RPMI7951 (cell line): ENCODE data around the gene MYLK. TPM values are rescaled to one million over a fixed set of nuclear protein-coding genes. Genes with fewer than 3 reads are reported as not detected.

Experiments used
- DNase-seq: peaks from one replicate; pipeline ENCODE4 v3.0.0-alpha.2; 2012; ENCODE audit warnings: low read depth
- total RNA-seq: library from RNA; depleted of rRNA; stranded (reverse); fragments of >200 nt; shearing (Covaris generic); gene quantifications from 2 replicates; pipeline ENCODE4 v1.2.3, GENCODE V29; 2014

The MYLK gene
- total RNA-seq, 1 experiment from 2014 or later = 103 TPM

DNA sequence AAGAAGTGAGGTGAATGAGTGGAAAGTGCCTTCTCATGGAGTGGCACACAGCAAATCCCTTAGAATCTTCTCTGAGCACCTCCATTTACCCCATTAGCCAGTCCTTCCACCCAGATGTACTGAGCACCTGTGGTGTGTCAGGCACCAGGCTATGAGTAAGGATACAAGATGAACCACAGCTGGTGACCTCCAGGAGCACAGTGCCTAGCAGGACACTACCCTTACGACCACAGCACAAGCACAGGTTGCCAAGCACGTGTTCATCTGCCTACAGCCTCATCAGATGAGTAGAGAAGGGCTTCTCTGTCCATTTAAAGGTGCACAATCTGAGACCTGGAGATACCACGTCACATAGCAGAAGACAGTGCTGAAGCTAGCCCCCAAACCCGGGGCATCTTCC is 6.2 kb downstream of the MYLK start:
- DNase-seq = no peak

DNA sequence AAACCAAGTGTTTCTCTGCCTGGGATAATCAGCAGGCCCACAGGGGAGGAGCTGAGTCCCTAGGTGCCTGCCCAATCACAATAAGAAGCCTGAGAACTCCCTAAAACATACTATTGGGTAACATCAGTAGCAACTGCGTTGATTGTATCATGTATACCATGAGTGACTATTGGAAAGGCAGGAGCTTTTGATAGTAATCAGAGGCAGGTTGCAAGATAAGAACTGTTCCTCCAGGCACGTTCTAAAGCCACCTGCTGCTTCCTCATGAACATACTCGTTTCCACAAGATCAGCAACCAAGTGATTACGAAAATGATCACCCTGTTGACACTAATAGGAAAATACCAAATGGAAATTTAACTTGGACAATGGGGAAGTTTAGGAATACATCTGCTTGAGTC is 6.7 kb downstream of the MYLK start:
- DNase-seq = no peak

DNA sequence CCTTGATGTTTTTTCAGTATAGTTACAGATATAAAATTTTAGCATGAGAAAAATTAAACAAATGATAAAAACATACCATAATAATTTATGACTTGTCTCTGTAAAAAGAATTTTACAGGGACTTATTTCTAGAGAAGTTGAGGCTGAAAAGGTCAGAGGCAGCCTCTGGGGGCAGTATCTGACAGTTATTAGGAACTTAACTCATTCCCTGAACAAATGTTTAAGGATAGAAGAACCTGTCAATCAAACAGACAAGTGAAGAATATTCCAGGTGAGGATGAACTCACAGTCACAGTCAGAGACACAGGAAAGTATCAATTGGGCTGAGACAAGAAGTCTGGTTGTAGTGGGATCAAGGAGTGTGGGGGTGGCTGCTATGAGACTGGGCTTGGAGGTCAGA is 7.3 kb downstream of the MYLK start:
- no peak for DNase-seq

DNA sequence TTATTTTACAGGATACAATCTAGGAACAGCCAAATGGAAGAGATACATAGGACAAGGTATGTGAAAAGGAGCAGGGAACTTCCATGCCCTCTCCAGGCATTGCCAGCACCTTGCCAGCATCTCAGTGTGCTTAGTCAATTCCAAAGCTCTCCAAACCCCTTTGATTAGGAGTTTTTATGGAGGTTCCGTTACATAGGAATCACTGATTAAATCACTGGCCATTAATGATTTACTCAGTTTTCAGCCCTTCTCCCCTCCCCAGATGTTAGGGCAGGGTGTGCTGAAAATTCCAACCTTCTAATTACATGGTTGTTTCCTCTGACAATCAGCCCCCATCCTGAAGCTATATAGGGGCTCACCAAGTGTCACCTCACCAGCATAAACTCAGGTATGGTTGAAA is 11.5 kb downstream of the MYLK start:
- DNase-seq = no peak

DNA sequence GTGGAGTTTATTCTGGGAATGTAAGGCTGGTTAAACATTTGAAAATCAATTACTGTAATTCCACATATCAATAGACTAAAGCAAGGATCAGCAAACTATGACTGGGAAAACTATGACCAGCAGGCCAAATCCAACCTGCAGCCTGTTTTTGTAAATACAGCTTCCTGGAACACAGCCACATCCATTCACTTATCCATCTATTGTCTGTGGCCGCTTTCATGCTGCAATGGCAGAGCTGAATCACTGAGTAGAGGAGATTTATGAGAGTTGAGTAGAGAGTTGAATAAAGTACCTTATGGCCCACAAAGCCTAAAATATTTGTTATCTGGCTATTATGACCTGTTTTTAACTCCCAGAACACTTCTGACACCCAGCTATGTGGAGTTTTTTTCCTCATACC is 12.2 kb downstream of the MYLK start:
- peak; percentile 83 for DNase-seq

DNA sequence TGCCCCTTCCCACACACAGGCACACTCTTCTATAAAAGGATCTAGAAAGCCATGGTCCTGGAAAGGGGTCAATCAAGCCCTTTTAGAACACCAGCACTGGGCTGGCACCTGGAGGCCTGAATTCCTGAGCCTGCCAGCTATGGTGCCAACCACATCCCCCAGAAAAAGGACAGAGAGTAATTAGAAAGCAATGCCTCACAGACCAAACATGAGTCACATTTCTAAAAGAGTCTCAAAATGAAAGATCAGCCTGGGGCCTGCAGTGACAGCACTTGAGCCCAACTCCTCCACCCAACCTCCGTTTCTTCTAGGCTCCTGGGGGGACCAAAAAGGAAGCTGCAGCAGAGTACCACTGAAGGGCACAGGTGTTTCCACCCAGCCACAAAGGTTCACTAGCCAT is 14.1 kb downstream of the MYLK start:
- peak; percentile 93 for DNase-seq

DNA sequence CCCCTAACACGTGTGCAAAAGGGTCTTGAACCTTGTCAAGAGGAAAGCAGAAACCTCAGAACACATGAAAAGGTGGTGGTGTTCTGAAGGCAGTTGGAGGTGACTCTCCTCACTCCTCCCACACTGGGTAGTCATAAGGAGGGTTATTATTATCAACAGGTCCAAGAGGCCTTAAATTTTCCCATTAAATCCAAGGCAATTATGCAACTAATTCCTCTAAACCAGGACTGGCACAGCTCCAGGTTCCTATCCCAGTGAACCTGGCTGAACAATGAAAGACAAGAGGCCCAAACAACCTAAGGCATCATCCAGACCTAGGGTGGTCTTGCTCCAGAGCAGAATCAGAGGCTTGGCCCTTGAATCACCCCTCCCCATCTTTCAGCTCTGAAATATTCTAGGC is 15.0 kb downstream of the MYLK start:
- DNase-seq = peak; percentile 30

DNA sequence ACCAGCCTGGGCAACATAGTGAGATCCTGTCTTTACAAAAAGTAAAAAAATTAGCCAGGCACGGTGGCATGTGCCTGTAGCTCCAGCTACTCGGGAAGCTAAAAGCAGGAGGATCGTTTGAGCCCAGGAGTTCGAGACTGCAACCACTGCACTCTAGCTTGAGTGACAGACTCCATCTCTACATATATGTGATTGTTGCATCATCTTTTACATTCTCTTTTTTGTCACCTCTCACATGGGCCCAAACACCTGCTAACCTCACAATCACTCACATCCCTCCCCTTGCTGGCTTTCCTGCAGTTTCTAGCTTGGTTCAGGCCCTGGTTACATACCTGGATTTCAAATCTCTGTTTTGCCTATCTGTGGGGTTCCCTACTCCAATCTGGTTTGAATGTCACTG is 19.4 kb downstream of the MYLK start:
- DNase-seq = no peak

DNA sequence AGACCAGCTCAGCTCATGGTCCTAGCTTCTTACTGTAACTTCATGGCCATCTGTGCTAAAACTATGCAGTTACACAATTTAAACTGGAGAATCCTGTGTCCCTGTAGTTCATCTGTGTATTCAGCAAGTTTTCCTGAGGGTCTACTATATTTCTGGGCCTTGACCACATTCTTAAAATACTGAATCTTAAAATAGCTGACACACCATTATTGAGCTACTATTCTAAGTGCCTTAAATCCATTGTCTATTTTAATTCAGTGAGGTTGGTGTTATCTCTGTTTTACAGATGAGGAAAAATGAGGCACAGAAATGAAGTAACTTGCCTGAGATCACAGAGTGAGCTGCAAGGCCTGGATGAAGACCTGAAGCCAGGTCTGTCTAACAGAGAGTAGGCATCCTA is 22.0 kb downstream of the MYLK start:
- no peak for DNase-seq

DNA sequence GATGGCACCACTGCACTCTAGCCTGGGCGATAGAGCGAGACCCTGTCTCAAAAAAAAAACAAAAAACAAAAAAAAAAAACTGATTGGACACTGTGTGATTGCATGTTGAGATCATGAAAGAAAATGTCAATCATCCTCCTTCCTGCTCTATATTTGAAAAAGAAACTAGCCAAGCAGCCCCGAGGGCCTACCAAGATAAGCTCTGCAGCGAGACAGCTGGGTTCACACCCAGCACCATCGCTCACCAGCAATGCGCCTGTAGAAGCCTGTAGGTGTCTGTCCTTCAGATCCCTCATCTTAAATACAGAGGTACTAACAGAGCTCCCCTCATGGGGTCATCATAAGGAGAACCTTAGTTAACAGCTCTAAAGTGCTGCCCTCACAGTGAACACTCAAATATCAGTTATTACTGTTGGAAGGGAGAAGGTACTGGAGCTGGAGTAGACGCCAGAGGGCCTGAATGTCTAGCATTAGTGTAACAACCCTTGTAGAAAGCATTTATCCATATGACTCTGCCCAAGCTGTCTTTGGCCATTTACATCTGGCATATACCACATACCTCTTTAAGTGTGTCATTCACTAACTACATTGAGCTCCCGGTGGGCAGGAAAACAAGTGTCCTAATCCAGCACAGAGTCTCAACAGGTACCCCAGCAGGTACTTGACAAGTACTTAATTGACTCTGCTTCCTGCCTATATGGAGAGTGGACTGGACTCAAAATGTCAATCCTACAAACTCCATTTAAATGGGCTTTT is 22.9 kb downstream of the MYLK start:
- DNase-seq = peak; percentile 61

DNA sequence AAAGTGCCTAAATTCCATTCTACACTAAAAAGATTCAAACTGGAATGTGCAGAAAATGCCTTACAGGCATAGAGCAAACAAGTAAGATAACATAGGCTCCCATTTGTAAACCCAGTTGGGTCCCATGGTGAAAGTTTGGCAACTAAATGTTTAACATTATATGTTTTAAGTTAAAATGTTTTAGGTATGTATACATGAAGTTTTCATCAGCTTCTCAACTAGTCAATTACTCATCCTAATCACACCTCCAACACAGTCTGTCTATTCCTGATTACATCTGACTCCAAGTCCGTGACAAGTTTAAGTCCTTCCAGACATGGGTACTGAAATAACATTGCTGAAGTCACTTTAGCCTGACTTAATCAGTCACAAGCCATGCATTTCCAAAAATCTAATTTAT is 25.0 kb downstream of the MYLK start:
- DNase-seq = peak; percentile 50

DNA sequence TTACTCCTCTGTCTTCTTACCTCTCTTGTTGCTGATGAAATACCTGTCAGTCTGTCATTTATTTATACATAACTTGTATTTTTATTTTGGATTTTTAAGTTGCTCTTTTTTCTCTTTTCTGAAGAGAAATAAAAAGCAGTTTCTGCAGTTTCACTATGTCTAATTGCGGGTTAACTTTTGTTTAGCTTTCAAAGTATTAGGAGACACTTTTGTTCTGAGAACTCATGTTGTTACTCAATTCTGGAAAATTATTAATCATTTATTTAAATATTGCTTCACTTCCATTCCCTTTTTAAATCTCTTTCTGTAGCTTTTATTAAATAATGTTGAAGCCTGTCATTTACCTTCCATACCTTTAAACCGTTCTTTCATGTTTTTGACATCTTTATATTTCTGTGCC is 29.2 kb downstream of the MYLK start:
- DNase-seq = no peak

DNA sequence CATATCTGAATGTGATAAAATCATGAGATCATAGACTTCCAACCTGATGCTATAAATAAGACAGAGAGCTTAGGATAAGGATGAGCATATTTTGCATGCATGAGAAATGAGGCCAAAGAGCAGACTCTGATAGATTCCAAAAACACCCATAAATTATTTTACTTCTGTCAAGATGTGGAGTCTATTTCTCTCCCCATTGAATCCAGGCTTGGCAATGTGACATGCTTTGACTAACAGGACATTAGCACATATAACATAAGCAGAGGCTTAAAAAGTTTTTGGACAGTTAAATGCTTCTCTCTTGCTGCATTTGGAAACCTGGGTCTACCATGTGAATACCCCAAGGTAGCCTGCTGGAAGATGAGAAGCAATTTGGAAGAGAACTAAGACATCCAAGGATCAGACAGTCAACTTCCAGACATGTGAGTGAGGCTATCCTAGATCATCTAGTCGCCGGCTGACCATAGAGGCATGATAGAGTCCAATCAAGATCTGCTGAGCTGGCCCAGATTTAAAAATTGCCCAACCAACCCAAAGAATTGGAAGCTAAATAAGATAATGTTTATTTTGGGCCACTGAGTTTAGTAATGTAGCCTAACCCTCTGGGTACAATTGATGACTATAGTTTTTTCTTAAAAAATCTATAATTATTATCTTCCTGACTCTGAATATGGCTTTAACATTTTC is 30.3 kb downstream of the MYLK start:
- no peak for DNase-seq

DNA sequence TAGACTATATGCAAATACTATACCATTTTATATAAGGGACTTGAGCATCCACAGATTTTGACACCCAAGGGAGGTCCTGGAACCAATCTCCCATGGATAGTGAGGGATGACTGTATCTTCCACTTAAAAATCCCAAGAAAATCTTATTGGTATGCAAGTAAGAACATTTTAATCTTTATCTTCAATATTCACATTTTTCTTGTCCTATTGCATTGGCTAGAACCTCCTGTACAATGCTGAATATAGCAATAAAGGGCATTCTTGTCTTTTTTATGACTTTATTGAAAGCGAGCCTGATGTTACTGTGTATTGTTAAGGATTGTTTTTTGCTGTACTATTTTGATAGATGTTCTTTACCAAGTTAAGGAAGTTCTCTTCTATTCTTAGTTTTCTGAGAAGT is 36.9 kb downstream of the MYLK start:
- no peak for DNase-seq

DNA sequence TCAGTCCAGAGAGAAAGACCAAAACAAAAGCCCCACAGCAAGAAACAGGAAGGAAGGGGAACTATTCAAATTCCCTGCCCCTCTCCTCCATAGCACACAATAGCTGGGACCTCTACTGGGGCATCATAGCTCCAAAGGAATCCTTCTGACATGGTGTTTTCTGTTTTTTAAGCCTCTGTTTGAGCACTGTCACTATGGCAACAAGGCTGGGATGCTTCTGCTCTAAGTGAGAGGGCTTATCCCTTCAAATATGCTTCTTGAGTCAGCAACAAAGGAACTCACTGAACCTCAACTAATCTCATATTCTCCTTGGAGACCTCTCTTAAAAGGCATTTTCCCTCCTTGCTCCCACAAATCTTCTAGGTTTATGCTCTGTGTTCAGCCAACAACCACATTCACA is 40.5 kb downstream of the MYLK start:
- peak; percentile 89 for DNase-seq

DNA sequence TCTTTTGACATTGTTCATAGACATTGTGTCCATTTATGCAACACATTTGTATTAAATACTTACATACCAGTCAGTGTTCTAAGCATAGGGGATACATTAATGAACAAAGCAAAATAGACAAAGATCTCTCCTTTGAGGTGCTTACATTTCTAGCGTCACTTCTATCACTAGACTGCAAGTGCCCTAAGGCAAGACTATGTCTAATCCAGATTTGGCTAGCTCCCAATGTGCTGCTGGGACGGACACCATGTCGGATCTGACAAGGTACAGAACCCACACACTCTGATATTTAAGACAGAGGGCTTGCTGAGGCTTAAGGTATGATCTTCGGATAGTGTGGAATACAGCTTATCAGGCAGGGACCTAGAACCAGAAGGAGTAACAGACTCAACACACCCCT is 41.4 kb downstream of the MYLK start:
- DNase-seq = peak; percentile 87

DNA sequence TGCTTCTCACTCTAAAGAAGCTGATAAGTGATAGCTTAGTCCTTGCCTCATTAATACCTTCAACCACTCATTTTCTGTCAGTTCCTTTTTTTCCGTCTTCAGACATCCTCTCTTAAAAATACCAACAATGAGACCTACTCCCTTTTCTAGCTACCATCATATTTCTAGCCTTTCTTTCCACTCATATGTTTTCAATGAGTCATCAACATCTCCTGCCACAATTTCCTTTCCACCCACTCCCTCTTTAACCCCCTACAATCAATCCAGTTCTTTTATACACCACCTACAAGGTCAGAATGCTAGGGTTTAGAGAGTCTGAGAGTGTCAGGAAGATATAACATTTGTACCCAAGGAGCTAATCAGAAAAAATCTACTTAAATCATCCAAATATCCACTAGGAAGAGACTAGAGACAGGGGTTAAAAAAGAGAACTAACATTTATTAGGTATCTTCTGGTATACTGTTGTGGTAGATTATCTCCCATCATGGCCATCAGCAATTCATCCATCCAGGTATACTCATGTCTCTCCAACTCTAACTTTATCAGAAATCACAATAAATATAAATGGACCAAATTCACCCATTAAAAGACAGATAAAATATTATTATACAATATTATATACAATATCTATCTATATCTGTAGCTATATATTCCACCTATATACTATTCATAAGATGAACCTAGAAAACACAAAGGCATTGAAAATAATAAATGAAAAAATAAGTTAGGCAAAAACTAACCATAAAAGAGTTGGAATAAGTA is 42.5 kb downstream of the MYLK start:
- DNase-seq = peak; percentile 84

DNA sequence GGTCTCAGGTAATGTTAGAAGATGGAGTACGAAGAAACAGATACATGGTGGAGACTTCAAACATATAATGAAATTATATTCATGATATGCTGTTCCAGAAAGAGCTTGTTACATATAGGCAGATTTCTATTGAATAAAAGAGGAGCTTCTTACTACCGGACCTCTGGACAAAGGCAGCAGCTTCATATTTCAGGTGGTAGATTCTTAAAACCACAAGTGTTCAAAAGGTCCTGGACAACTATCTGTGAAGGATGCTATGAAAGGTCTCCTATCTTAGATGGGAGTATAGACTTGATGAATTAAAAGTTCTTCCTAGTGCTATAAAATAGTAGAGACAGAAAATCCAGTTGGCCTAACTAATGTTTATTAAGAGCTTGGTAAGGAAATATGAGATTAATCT is 43.2 kb downstream of the MYLK start:
- peak; percentile 37 for DNase-seq

DNA sequence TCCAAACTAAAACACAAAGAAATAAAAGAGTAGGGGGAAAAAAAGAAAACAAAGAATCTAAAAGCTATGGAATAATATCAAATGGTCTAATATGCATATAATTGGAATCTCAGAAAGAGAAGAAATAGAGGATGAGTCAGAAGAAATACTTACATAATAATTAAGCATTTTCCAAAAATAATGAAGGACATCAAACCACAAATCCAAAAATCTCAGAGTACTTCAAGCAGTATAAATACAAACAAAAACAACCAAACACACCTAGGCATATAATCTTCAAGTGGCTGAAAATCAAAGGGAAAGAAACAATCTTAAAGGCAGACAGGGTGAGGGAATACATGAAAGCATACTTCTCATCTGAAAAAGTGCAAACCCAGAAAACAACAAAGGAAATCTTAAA is 46.3 kb downstream of the MYLK start:
- DNase-seq = no peak

DNA sequence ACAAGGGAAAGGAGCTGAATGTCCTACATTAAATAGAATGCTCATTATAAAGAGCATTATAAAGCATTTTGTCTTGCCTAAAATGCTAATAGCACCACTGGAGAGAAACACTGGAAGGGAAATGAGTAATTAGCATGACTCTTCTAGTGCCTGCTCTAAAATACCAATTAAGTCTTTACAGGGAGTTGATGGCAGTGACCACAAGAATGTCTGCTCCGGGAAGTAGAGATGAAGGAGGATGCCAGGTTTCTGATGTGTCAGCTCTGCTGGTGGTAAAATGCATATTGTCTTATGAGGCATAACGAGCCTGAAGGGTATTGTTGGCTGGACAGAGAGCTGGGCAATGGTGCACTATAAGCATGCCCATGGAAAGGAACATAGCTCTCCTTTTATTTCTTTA is 49.5 kb downstream of the MYLK start:
- DNase-seq = peak; percentile 99

DNA sequence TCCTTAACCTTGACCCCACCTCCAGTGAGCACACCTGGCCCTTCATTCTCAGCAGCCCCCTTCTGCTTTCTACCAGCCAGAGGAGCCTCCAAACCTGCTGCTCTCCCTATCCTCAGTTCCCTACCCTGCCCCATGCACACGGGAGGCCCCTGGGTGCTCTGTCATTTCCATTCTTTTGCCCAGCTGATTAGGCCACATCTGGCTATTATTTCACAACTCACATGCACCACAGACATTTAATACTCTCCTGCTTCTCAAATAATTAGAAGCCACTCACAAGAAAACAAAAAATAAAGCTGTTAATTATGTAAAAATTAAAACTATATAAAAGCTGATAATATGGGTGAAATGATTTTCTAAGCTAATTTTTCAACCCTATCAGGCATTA is 50.7 kb downstream of the MYLK start:
- no peak for DNase-seq

DNA sequence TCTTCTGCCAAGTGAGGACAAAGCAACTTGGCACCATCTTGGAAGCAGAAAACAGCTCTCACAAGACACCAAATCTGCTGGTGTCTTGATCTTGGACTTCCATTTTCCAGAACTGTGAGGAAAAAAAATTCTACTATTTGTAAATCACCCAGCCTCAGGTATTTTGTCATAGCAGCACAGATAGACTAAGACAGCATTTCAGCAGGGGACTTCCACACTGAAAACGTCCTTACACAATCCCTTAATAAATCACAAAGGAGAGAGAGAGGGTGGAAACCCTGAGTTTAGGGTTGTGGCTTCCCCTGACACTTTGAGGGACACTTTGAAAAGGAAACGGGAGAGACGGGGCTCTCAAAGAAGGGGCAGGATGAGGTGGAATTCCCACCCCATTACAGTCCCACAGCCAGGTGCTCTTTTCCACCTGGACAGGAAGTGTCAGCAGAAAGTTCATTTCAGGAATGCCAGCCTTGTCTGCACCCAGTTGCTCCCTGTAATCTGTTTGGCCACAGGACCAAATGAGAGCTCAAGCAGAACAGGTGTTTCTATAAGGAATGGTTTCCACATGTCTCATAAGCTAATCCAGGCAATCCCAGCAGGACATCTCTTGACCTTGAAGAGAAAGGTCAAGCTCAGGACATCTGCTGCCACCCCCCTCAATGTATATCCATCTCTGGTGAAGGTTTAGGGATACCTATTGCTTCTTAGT is 51.3 kb downstream of the MYLK start:
- no peak for DNase-seq
